ENCODE results near the gene MAML2.

Gene MAML2

DNA sequence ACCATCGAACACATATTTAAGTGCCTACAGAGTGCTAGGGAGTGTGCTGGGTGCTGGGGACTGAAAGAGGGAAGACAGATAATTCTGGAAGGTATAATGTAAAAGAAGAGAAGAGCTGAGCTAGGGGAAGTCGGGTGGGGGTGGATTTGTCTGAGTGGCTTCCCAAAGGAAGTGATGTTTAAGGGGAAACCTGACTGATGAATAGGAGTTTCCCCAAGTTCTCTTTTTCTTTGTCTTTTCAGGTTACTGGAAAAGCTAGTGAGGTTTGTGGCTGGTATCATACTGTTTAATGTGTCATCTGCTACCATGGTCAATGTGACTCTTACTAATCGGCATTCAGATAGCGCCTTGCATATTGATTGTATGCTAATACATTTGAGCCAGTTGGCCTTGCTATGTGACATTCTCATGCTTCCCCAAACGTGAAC is 267.4 kb downstream of the MAML2 start:
- TF ChIP-seq EZH2 (IDR thresholded peaks at IDR 0.05; ENCODE audit: borderline replicate concordance, low read depth, low read length, severe bottlenecking) (no peak), CTCF (IDR thresholded peaks at IDR 0.05; ENCODE audit: borderline replicate concordance, extremely low read depth, low read length, poor library complexity, severe bottlenecking) (no peak)

DNA sequence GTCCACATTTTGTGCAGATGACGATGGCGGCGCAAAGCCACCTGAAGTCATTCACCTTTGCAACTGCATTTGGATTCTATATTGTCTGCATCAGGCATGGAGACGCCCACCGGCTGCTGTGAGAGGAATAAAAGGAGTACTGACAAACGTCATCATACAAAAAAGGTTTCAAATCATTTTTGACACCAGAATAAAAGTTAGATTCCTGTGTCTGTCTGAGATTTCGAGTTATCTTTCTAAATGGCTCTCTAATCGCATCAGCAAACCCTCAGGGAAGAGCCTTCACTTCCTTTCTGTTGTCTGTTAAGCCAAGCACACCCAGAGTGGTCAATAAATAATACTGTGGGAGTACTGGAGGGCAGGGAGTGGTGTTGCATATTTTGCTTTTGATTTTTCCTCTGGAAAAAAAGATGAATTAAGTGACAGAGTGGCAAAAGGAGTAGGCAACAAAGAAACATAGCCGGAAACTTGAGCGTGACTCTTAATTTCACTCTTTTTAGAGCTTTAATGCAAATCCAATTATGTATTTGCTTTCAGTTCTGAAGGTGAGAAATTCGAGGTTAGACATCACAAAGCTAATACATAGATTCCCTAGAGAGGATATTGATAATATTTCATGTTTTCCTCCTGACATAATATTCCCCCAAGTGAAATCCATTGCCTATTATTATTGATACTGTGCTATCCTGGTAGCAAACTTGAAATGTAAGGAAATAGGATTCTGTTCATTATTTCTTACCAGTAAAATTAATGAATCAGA is 268.3 kb downstream of the MAML2 start:
- no peaks in the 10 kb centered on the region for H4K20me1 ChIP-seq (ENCODE audit: insufficient read depth, low read length)
- H3K4me2 ChIP-seq (ENCODE audit: insufficient read depth, low read length): no peak overlapping the region
- DNase-seq (no peak), ATAC-seq (ENCODE audit: insufficient read depth, low read depth) (no peak)
- no peak overlapping the region for H3K9ac ChIP-seq (ENCODE audit: low read depth, low read length)
- H2AFZ ChIP-seq (ENCODE audit: low read depth, low read length): no peak overlapping the region
- TF ChIP-seq EZH2 (IDR thresholded peaks at IDR 0.05; ENCODE audit: borderline replicate concordance, low read depth, low read length, severe bottlenecking): no peak
- no peak for TF ChIP-seq CTCF (IDR thresholded peaks at IDR 0.05; ENCODE audit: borderline replicate concordance, extremely low read depth, low read length, poor library complexity, severe bottlenecking)
- no peaks in the 10 kb centered on the region for H3K4me1 ChIP-seq (ENCODE audit: insufficient read depth, low read length)
- no peak overlapping the region for H3K27ac ChIP-seq (ENCODE audit: low read length)
- H3K79me2 ChIP-seq (ENCODE audit: insufficient read depth, low read length): no peaks in the 10 kb centered on the region
- no peaks in the 10 kb centered on the region for H3K9me3 ChIP-seq (ENCODE audit: insufficient read depth, low read length, severe bottlenecking)
- H3K4me3 ChIP-seq (ENCODE audit: low read depth in 1 of 2, low read length in 2 of 2): no peak overlapping the region
- no peaks in the 10 kb centered on the region for H3K36me3 ChIP-seq (ENCODE audit: insufficient read depth, low read length)
- H3K27me3 ChIP-seq (ENCODE audit: insufficient read depth, low read length, poor library complexity): no peaks in the 10 kb centered on the region

More for the DNA sequence above, 267.4 kb downstream of the MAML2 start:
- Histone ChIP-seq H3K4me3 (ENCODE audit: low read depth in 1 of 2, low read length in 2 of 2) (no peak overlapping the region), H3K79me2 (ENCODE audit: insufficient read depth, low read length) (no peaks in the 10 kb centered on the region), H3K36me3 (ENCODE audit: insufficient read depth, low read length) (no peaks in the 10 kb centered on the region), H3K4me2 (ENCODE audit: insufficient read depth, low read length) (no peak overlapping the region), H3K4me1 (ENCODE audit: insufficient read depth, low read length) (no peaks in the 10 kb centered on the region), H3K27me3 (ENCODE audit: insufficient read depth, low read length, poor library complexity) (no peaks in the 10 kb centered on the region), H4K20me1 (ENCODE audit: insufficient read depth, low read length) (no peaks in the 10 kb centered on the region), H3K27ac (ENCODE audit: low read length) (no peak overlapping the region), H3K9me3 (ENCODE audit: insufficient read depth, low read length, severe bottlenecking) (no peaks in the 10 kb centered on the region), H2AFZ (ENCODE audit: low read depth, low read length) (no peak overlapping the region), H3K9ac (ENCODE audit: low read depth, low read length) (no peak overlapping the region)
- DNase-seq: no peak
- no peak for ATAC-seq (ENCODE audit: insufficient read depth, low read depth)

DNA sequence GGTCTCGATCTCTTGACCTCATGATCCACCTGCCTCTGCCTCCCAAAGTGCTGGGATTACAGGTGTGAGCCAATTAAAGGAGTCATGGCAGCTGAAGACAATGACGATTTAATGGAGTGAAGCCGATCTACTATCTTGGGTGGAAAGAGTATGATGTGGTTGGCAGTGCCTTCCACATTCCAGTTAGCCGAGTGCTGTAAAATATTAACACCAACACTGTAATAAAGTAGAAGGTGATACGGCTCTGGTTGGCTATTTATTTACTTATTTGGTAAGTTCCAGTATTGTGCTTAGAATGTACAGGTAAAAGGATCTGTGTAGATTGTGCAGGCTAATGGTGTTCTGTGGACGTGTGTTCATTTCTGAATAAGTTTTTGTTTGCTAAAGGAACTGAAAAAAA is 269.5 kb downstream of the MAML2 start:
- no peaks in the 10 kb centered on the region for H3K36me3 ChIP-seq (ENCODE audit: insufficient read depth, low read length)
- H3K4me1 ChIP-seq (ENCODE audit: insufficient read depth, low read length): no peaks in the 10 kb centered on the region
- no peak overlapping the region for H3K4me2 ChIP-seq (ENCODE audit: insufficient read depth, low read length)
- no peak overlapping the region for H2AFZ ChIP-seq (ENCODE audit: low read depth, low read length)
- no peaks in the 10 kb centered on the region for H3K9me3 ChIP-seq (ENCODE audit: insufficient read depth, low read length, severe bottlenecking)
- H3K4me3 ChIP-seq (ENCODE audit: low read depth in 1 of 2, low read length in 2 of 2): no peak overlapping the region
- no peaks in the 10 kb centered on the region for H4K20me1 ChIP-seq (ENCODE audit: insufficient read depth, low read length)
- H3K9ac ChIP-seq (ENCODE audit: low read depth, low read length): no peak overlapping the region
- H3K27ac ChIP-seq (ENCODE audit: low read length): no peak overlapping the region
- H3K79me2 ChIP-seq (ENCODE audit: insufficient read depth, low read length): no peaks in the 10 kb centered on the region
- no peaks in the 10 kb centered on the region for H3K27me3 ChIP-seq (ENCODE audit: insufficient read depth, low read length, poor library complexity)
- ATAC-seq (ENCODE audit: insufficient read depth, low read depth): no peak
- no peak for DNase-seq
- TF ChIP-seq CTCF (IDR thresholded peaks at IDR 0.05; ENCODE audit: borderline replicate concordance, extremely low read depth, low read length, poor library complexity, severe bottlenecking) (no peak), EZH2 (IDR thresholded peaks at IDR 0.05; ENCODE audit: borderline replicate concordance, low read depth, low read length, severe bottlenecking) (no peak)

Data from DND-41 (cell line).